ENCODE results near the gene ATP6AP1.

Gene ATP6AP1

DNA sequence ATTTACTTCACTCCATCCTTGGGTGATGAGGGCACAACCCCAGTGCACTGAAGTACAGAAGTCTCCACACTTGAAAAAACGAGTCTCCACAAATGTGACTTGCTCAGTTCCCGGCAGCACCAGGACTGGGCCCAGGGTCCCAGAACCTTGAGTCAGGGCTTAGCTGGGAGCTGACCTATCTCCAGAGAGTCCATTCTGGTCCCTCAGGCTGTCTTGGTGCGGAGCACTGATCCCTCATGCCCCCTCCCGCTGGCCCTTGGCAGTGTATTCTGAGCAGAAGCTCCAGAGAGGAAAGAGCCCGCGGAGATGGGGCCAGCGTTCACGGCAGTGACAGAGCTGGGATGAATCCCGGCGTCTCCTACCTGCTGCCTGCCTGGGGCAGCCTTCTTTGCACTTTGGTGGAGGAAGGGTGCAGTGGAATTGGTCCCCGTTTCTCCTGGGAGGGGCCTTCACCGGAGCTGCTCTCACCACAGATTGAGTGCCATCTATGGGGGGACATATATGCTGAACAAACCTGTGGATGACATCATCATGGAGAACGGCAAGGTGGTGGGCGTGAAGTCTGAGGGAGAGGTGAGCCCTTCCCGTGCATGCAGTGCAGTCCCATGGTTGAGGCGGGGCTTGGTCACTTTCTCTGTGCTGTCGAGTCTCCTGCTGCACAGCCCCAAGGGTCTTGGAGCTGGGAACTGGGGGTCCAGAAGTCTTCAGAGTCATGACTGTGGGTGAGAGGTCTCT, 12.3 kb downstream of the ATP6AP1 start:
- no peak overlapping the region for H3K4me3 ChIP-seq (ENCODE audit: low read depth, low read length)
- DNase-seq (ENCODE audit: low read depth), result no peak

DNA sequence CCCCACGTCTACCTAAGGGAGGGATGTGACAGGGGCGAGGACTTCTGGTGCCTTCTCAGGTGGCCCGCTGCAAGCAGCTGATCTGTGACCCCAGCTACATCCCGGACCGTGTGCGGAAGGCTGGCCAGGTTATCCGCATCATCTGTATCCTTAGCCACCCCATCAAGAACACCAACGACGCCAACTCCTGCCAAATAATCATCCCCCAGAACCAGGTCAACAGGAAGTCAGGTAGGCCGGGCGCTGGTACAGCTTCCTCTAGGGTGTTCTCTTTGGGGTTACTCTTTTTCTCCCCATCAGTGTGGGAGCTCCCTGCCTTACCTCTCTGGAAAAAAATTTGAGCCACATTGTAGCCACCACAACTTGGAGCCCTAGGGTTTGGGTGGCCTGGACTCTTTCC, 13.1 kb downstream of the ATP6AP1 start:
- TF ChIP-seq, protein P1, sequence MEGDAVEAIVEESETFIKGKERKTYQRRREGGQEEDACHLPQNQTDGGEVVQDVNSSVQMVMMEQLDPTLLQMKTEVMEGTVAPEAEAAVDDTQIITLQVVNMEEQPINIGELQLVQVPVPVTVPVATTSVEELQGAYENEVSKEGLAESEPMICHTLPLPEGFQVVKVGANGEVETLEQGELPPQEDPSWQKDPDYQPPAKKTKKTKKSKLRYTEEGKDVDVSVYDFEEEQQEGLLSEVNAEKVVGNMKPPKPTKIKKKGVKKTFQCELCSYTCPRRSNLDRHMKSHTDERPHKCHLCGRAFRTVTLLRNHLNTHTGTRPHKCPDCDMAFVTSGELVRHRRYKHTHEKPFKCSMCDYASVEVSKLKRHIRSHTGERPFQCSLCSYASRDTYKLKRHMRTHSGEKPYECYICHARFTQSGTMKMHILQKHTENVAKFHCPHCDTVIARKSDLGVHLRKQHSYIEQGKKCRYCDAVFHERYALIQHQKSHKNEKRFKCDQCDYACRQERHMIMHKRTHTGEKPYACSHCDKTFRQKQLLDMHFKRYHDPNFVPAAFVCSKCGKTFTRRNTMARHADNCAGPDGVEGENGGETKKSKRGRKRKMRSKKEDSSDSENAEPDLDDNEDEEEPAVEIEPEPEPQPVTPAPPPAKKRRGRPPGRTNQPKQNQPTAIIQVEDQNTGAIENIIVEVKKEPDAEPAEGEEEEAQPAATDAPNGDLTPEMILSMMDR (conservative IDR thresholded peaks at IDR 0.05; ENCODE audit: low read depth, low read length), result no peak
- DNase-seq (ENCODE audit: low read depth), result no peak
- H3K4me3 ChIP-seq (ENCODE audit: low read depth, low read length), result no peak overlapping the region

More for the DNA sequence above, 12.3 kb downstream of the ATP6AP1 start:
- TF ChIP-seq, protein P1 (conservative IDR thresholded peaks at IDR 0.05; ENCODE audit: low read depth, low read length), result no peak

DNA sequence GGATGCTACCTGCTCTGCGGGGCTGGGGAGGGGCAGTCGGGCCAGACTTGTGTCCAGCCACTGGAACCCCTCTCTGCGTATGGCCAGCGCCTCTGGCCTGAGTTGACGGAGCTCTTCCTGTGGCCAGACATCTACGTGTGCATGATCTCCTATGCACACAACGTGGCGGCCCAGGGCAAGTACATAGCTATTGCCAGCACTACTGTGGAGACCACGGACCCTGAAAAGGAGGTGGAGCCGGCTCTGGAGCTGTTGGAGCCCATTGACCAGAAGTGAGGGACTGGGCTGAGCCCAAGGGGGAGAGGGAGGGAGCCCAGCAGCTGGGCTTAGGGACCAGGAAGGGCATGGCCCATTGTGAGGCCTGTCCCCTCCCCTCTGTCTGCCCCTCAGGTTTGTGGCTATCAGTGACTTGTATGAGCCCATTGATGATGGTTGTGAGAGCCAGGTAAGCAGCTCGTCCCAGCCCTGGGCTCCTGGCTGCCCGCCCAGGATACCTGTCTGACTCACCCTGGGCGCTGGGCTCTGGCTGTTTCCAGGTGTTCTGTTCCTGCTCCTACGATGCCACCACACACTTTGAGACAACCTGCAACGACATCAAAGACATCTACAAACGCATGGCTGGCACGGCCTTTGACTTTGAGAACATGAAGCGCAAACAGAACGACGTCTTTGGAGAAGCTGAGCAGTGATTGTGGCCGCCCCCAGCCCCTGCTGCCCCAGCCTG, 13.7 kb downstream of the ATP6AP1 start:
- TF ChIP-seq, protein P1 (conservative IDR thresholded peaks at IDR 0.05; ENCODE audit: low read depth, low read length), result no peak
- no peak for DNase-seq (ENCODE audit: low read depth)

DNA sequence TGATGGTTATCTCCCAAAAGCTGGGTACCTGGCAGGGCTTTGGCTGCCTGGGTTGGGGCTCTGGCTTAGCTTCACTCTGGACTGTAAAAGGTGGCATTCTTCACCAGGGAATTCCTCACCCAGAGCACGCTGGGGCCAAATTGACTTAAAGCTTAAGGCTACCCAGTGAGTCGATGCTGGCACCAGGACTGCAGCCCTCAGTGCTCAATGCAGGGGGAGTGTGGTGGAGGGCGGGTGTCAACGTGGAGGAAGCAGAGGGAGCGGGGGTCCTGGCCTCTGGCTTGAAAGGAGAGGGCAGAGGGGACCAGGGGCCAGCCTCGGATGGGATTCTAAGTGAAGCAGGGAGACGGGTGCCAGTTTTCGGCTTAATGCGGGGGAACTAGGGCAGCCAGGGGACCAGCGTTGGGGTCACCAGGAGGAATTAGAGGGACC, 15.0 kb downstream of the ATP6AP1 start:
- no peak for DNase-seq (ENCODE audit: low read depth)
- TF ChIP-seq, protein P1 (conservative IDR thresholded peaks at IDR 0.05; ENCODE audit: low read depth, low read length), result no peak
- H3K4me3 ChIP-seq (ENCODE audit: low read depth, low read length), result peak overlapping the region; percentile 45

More for the DNA sequence above, 13.7 kb downstream of the ATP6AP1 start:
- H3K4me3 ChIP-seq (ENCODE audit: low read depth, low read length), result no peak overlapping the region

DNA sequence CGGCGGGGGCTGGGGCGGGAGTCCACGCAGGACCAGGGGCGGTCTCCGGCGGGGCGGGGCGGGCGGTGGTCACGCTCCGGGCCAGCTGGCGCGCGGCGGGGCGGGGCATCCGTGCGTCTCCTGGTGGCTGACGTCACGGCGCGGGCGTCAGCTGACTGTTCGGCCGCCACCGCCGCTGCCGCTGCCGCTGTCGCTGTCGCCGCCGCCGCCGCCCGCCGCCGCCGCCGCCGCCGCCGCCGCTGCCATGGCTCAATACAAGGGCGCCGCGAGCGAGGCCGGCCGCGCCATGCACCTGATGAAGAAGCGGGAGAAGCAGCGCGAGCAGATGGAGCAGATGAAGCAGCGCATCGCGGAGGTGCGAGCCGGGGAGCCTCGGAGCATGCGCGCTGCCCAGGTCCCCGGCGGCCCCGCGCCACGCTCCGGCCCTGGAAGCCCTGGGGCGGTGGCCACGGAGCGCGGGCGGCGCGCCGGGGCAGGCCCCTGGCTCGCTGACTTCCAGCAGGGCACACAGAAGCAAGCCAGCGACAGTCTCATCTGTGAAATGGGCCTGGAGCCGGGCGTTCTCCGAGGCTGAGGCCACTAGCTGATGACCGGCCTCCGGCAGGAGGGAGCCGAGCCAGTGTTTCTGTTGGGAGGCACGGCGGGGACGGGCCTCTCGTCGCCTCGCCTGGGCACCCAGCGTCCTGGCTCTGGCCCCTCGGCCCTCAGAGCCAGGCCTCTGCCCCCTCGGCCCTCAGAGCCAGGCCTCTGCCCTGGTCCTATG, 15.7 kb downstream of the ATP6AP1 start, which contains the start of gene FAM50A:
Gene FAM50A (plus strand): TSS at position 150 of the 763 bp plus-strand sequence. CDS start 95 bp downstream, at position 245.
- TF ChIP-seq, protein P1 (conservative IDR thresholded peaks at IDR 0.05; ENCODE audit: low read depth, low read length), result no peak
- peak; percentile 52 for DNase-seq (ENCODE audit: low read depth)
- peak within 1 kb of the TSS; percentile 64 for H3K4me3 ChIP-seq (ENCODE audit: low read depth, low read length)

DNA sequence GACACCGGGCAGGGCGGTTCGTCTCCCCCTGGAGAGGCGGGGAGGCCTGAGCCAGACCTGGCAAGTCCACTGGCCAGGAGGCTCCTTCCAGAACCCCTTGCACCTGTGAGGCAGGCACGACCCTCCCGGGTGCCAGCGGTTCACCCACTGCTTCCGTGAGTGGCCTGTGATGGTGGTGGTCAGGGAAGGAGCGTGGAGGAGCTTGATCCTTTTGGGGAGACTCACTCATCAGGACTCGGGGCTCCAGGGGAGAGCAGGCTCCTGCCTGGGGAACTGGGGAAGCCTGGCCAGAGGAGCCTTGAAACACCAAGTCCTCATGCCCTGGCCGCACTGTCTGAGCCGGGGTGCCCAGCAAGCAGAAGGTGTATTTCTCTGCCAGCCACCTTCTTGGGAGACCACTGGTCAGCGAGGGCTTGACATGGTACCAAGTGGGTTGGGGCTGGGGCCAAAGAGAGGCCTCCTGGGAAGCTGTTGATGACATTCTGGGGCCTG, 16.3 kb downstream of the ATP6AP1 start:
- H3K4me3 ChIP-seq (ENCODE audit: low read depth, low read length), result peak overlapping the region; percentile 64
- TF ChIP-seq, protein P1 (conservative IDR thresholded peaks at IDR 0.05; ENCODE audit: low read depth, low read length), result no peak
- no peak for DNase-seq (ENCODE audit: low read depth)
